Embryonic facial prominence (tissue), 1 donor: ENCODE data around the gene PSENEN.
"Not testable (repeated sequence)": the region's sequence is repeated elsewhere in the genome, so short reads cannot be mapped to it uniquely, and the experiment has no call there.

Experiments
- DNase-seq: peaks from one replicate; pipeline ENCODE4 v3.0.0-alpha.2; 2016; ENCODE audit errors: extremely low spot score

The PSENEN gene

GRCh38 chr19:35788205-35788960 lies 42.9 kb downstream of the PSENEN start:
- no peak for DNase-seq

DNA sequence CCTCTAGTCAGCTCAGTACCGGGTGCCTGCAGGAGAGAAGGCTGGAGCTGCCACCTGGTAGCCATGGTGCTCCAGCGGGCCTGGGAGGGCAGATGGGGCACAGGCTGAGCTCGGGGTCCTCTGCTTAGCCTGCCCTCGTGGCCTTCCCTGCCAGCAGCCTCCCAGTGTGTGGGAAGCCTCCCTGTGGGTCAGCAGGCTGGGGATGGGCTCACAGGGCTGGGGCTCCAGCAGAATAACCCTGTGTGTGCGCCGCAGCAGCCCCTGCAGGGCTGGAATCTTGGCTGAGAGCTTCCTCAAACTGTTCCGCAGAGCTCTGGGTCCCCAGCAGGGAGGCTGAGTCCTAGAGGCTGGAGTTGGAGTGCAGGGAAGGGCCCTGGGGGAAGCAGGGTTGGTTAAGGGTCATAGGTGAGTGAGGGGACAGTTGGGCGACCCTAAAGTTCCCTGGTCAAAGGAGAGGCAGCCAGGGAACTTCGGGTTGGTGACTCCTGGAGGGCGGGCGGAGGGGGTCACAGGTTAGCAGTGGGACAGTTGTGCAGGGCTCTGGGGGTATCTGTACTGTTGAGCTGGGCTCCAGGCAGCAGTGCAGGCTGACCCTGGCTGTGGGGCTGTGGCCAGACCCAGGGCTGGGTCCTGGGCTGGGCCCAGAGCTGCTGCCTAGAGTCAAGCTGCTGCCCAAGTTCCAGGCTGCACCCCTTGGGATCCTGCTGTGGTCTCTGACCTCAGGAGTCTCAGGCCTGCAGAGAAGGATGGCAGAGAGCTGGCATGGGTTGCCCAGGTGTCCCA lies 43.9 kb downstream of the PSENEN start:
- DNase-seq = no peak

DNA sequence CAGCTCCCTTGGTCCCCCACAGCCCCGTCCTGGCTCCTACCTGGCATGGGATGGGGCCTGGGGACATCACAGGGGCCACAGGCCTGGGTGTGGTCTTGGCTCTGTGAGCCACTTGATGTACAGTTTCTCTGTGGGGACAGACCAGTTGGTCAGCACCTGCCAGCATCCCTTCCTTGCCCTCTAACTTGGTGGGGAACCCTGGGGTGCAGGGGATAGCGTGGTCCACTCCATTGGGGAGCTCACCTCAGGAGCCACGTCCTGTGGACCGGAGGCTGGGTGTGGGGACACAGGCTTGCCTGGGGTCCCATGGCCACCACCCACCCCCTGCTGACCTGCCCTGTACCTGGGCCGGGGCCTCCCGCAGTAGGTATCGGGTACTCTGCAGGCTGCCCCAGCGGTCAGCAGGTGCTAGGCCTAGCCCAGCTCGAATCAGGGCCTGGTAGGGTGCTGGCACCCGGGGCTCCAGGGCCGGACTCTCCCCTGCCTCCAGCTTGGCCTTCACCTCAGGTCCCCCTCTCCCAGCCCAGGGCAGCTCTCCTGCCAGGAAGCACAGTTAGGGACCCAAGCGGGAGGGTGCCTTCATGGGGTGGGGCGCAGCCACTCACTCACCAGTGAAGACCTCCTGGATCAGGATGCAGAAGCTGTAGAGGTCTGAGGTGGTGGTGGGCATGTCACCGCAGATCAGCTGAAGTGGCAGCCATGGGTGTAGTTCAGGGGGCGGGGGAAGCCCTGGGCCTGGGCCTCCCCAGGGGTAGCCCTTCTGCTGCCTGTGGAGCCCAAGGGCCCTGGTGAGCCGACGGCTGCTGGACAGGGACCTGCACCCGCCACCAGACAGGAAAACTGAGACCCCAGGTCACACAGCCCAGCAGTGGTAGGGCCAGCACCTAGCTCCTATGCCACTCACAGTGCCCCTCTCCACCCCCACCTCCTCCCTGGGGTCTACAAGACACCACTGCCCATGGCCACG lies 44.8 kb downstream of the PSENEN start:
- DNase-seq = no peak

- DNase-seq = no peak
Measured at GRCh38 chr19:35790981-35791813, 45.7 kb downstream of the PSENEN start.

DNA sequence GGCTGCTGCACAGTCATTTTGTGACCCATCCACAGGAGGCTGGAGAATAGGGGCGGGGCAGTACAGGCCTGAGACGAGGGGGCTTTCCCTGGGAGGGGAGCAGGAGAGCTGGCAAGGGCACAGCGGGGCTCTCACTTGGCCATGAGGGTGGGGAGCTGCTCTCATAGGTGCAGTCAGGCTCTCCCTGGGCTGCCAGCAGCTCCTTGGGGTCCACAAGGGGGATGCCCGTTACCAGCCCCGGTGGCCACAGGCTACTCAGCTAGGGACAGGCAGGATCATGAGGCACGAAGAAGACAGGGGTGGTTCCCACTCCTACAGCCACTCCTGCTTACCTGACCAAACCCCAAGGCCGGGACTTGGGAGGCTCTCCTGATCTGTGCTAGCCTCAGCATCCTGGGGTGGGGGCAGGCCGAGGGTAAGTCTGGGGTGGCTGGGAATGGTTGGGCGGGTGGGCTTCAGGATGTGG lies 46.4 kb downstream of the PSENEN start:
- no peak for DNase-seq

- no peak for DNase-seq
Measured at GRCh38 chr19:35792312-35792711, 46.9 kb downstream of the PSENEN start.

GRCh38 chr19:35792888-35793287 lies 47.4 kb downstream of the PSENEN start:
- DNase-seq = no peak

- no peak for DNase-seq
Measured at GRCh38 chr19:35793381-35794165, 48.1 kb downstream of the PSENEN start.

DNA sequence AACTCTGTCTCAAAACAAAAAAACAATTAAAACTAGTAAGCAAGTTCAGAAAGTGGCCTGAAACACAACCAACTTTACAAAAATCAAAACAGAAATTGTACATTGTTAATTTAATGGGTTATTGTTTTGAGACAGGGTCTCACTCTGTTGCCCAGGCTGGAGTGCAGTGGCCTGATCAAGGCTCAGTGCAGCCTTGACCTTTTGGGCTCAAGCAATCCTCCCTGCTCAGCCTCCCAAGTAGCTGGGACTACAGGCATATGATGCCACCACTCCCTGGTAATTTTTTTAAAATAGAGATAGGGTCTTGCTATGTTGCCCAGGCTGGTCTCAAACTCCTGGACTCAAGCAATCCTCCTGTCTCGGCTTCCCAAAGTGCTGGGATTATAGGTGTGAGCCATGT lies 50.1 kb downstream of the PSENEN start:
- not testable (repeated sequence) for DNase-seq
